ENCODE data around the gene MYOM3. TPM values are rescaled to one million over a fixed set of nuclear protein-coding genes. Genes with fewer than 3 reads are reported as not detected.

The MYOM3 gene
- total RNA-seq, 1 donor from 2014 or later = 0.25 TPM

DNA sequence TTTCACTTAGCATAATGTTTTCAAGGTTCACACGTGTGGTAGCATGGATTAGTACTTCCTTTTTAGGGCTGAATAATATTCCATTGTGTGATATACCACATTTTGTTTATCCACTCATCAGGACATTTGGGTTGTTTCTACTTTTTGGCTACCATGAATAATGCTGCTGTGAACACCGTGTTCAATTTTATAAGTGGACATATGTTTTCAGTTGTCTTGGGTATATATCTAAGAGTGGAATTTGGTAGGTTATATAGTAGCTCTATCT, 27.2 kb upstream of the MYOM3 start:
- intact Hi-C loops (cut with DNase I) = no loop called here
- H3K4me1 ChIP-seq = no peaks in the 10 kb centered on the region
- DNase-seq (ENCODE audit: extremely low spot score in 2 of 2) = no peak

DNA sequence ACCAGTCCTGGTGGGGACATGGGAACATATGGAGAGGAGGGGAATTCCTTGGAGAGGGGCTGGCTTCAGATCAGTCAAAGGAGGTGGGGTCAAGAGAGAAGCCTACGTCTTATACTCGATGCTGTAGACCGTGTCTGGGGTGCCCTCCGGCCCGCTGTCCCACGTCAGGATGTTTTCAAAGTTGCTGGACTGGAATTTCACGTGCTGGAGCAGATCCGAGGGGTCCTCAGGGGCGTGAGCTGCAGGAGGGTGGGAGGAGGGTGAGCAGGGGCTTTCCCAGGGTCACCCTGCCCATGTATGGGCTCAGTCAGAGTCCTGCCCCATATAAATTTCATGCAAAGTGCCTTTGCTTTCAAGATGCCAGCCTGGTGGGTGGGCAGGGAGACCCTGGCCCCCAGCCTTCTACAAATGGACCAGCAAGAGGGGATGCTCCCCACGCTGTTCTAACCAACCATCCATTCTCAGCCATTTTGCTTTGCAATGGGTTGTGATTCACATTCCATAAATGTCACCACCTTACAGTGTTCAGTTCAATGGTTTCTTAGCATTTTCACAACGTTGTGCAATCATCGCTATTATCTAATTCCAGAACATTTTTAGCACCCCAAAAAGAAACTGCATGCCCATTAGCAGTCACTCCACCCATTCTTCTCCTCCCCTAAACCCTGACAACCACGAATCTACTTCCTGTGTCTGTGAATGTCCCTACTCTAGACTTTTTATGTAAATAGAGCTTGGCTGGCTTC, 26.7 kb upstream of the MYOM3 start:
- H3K4me1 ChIP-seq = no peaks in the 10 kb centered on the region
- no peaks in the 10 kb centered on the region for H3K36me3 ChIP-seq
- DNase-seq (ENCODE audit: extremely low spot score in 2 of 2) = no peak
- H3K9me3 ChIP-seq = no peaks in the 10 kb centered on the region
- no peak overlapping the region for H3K4me3 ChIP-seq
- no peak for TF ChIP-seq POLR2A (IDR thresholded peaks at IDR 0.05)
- no peak for TF ChIP-seq POLR2AphosphoS5 (IDR thresholded peaks at IDR 0.05; ENCODE audit: insufficient read depth in 1 of 2, low read depth in 1 of 2)
- TF ChIP-seq, protein P1, sequence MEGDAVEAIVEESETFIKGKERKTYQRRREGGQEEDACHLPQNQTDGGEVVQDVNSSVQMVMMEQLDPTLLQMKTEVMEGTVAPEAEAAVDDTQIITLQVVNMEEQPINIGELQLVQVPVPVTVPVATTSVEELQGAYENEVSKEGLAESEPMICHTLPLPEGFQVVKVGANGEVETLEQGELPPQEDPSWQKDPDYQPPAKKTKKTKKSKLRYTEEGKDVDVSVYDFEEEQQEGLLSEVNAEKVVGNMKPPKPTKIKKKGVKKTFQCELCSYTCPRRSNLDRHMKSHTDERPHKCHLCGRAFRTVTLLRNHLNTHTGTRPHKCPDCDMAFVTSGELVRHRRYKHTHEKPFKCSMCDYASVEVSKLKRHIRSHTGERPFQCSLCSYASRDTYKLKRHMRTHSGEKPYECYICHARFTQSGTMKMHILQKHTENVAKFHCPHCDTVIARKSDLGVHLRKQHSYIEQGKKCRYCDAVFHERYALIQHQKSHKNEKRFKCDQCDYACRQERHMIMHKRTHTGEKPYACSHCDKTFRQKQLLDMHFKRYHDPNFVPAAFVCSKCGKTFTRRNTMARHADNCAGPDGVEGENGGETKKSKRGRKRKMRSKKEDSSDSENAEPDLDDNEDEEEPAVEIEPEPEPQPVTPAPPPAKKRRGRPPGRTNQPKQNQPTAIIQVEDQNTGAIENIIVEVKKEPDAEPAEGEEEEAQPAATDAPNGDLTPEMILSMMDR (IDR thresholded peaks at IDR 0.05) = no peak
- H3K27ac ChIP-seq = no peak overlapping the region
- intact Hi-C loops (cut with DNase I) = no loop called here
- no peaks in the 10 kb centered on the region for H3K27me3 ChIP-seq

More for the DNA sequence above, 27.2 kb upstream of the MYOM3 start:
- TF ChIP-seq POLR2A (IDR thresholded peaks at IDR 0.05) = no peak
- TF ChIP-seq, protein P1 (IDR thresholded peaks at IDR 0.05) = no peak
- TF ChIP-seq POLR2AphosphoS5 (IDR thresholded peaks at IDR 0.05; ENCODE audit: insufficient read depth in 1 of 2, low read depth in 1 of 2) = no peak
- H3K9me3 ChIP-seq = no peaks in the 10 kb centered on the region
- H3K27me3 ChIP-seq = no peaks in the 10 kb centered on the region
- H3K27ac ChIP-seq = no peak overlapping the region
- no peak overlapping the region for H3K4me3 ChIP-seq
- H3K36me3 ChIP-seq = no peaks in the 10 kb centered on the region

DNA sequence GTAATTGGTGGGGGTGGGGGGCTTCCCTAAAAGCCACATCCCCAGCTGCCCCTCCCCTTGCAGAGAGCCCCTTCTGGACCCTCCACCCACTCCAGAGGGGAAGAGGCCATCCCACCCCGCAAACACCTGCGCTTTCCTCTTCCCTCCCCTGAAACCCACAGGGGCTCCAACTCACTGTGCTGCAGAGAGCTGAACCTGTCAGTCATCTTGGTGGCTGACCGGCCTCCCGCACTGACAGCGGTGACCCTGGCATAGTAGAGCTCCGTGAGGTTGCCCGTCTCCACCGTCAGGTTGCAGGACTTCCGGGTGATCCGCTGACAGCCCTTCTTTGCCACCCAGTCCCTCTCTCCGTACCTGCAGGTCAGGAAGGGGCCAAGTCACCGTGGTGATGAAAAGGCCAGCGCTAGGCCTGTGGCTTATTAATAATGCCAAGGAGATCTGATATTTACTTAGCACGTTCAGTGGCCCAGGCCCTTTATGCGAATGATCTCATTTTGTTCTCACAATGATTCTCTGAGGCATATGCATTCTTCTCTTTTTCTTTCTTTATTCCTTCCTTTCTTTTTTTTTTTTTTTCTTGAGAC, 25.1 kb upstream of the MYOM3 start:
- H3K4me3 ChIP-seq = no peak overlapping the region
- no peak for TF ChIP-seq POLR2AphosphoS5 (IDR thresholded peaks at IDR 0.05; ENCODE audit: insufficient read depth in 1 of 2, low read depth in 1 of 2)
- TF ChIP-seq, protein P1 (IDR thresholded peaks at IDR 0.05) = no peak
- TF ChIP-seq POLR2A (IDR thresholded peaks at IDR 0.05) = no peak
- no peaks in the 10 kb centered on the region for H3K27me3 ChIP-seq
- no peaks in the 10 kb centered on the region for H3K9me3 ChIP-seq
- H3K36me3 ChIP-seq = no peaks in the 10 kb centered on the region
- intact Hi-C loops (cut with DNase I) = no loop called here
- no peak overlapping the region for H3K27ac ChIP-seq
- no peaks in the 10 kb centered on the region for H3K4me1 ChIP-seq
- DNase-seq (ENCODE audit: extremely low spot score in 2 of 2) = no peak

DNA sequence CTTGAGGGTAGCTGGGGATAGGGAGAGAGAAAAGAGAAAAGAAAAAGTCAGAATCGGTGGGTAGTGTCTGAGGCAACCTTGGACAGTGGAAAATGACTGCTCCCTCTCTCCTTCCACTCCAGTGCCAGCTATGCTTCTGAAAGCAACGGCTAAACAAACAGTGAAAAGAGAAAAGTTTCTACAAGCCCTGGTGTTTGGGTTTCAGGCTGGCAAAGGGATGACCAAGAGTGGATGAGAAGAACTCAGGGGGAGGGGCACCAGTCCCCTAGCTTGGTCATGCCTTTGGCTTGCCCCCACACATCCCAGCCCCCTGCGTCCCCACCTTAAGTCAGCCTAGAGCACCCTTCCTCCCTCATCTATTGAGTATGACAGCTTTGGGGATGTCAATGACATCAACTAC, 22.4 kb upstream of the MYOM3 start:
- no peaks in the 10 kb centered on the region for H3K36me3 ChIP-seq
- H3K9me3 ChIP-seq = no peaks in the 10 kb centered on the region
- no peak overlapping the region for H3K27ac ChIP-seq
- no peak overlapping the region for H3K4me3 ChIP-seq
- no peak for DNase-seq (ENCODE audit: extremely low spot score in 2 of 2)
- no peaks in the 10 kb centered on the region for H3K4me1 ChIP-seq
- TF ChIP-seq, protein P1 (IDR thresholded peaks at IDR 0.05) = no peak
- TF ChIP-seq POLR2AphosphoS5 (IDR thresholded peaks at IDR 0.05; ENCODE audit: insufficient read depth in 1 of 2, low read depth in 1 of 2) (no peak), POLR2A (IDR thresholded peaks at IDR 0.05) (no peak)
- H3K27me3 ChIP-seq = no peaks in the 10 kb centered on the region
- intact Hi-C loops (cut with DNase I) = loop anchor here (5.0 kb wide), 1 partner anchor 872 kb away; no protein-coding TSS in a partner anchor

DNA sequence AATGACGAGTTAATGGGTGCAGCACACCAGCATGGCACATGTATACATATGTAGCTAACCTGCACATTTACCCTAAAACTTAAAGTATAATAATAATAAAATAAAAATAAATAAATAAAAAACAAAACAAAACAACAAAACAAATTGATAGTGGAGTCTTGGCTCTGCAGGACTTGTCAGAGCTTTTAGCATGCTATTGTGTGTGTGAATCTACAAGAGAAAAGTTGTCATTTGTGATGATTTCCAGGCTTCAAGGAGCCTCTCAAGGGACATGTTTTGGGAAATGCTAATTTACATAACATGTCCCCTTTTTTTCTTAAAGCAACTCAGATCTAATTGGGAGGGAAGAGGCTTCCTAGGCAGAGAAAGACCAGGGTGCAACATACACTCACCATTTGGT, 21.9 kb upstream of the MYOM3 start:
- Histone ChIP-seq H3K36me3 (no peaks in the 10 kb centered on the region), H3K27me3 (no peaks in the 10 kb centered on the region), H3K4me1 (no peaks in the 10 kb centered on the region), H3K4me3 (no peak overlapping the region), H3K9me3 (no peaks in the 10 kb centered on the region), H3K27ac (no peak overlapping the region)
- intact Hi-C loops (cut with DNase I) = loop anchor here (5.0 kb wide), 1 partner anchor 872 kb away; no protein-coding TSS in a partner anchor
- no peak for DNase-seq (ENCODE audit: extremely low spot score in 2 of 2)
- TF ChIP-seq, protein P1 (IDR thresholded peaks at IDR 0.05) = no peak
- TF ChIP-seq POLR2A (IDR thresholded peaks at IDR 0.05) = no peak
- no peak for TF ChIP-seq POLR2AphosphoS5 (IDR thresholded peaks at IDR 0.05; ENCODE audit: insufficient read depth in 1 of 2, low read depth in 1 of 2)

Measured in vagina (tissue), 2 donors.